Fibroblast of lung (primary cell): ENCODE measurements around the gene ANGPT4. TPM values are rescaled to one million over a fixed set of nuclear protein-coding genes. Genes with fewer than 3 reads are reported as not detected.

Experiments used
- DNase-seq, 2 donors: peaks; one replicate each; pipeline versions ENCODE4 v3.0.0 to v3.0.0-alpha.2; 2010; ENCODE audit warnings: low read depth in 2 of 2
- H2AFZ ChIP-seq: 2 replicates; pipeline ENCODE4 v1.5.1; 2012; ENCODE audit warnings: low read length, control low read depth, inconsistent platforms
- H3K27ac ChIP-seq: 2 replicates; pipeline ENCODE4 v1.5.1; 2011; ENCODE audit warnings: low read length, control low read depth; ENCODE audit not compliant: insufficient read depth
- H3K27me3 ChIP-seq: 2 replicates; pipeline ENCODE4 v1.5.1; 2011; ENCODE audit warnings: mild to moderate bottlenecking, low read length; ENCODE audit not compliant: control insufficient read depth, insufficient read depth
- H3K36me3 ChIP-seq: 2 replicates; pipeline ENCODE4 v1.5.1; 2011; ENCODE audit warnings: low read length; ENCODE audit not compliant: control insufficient read depth, insufficient read depth
- H3K4me1 ChIP-seq: 2 replicates; pipeline ENCODE4 v1.5.1; 2011; ENCODE audit warnings: low read length; ENCODE audit not compliant: control insufficient read depth, insufficient read depth; ENCODE audit errors: extremely low read depth
- H3K4me2 ChIP-seq: 2 replicates; pipeline ENCODE4 v1.5.1; 2011; ENCODE audit warnings: low read length, control low read depth; ENCODE audit not compliant: insufficient read depth; ENCODE audit errors: extremely low read depth
- H3K4me3 ChIP-seq, 4 experiments: fragments of 200-600 bp in 1 of 4; sonication (generic) in 1 of 4; replicated peaks in 1 of 4; 2 replicates each; pipeline ENCODE4 v1.5.1; 2011 to 2016; ENCODE audit warnings: low read length in 4 of 4, low read depth in 3 of 4, mild to moderate bottlenecking in 3 of 4, control low read depth in 2 of 4, inconsistent platforms in 1 of 4, mixed read lengths in 1 of 4; ENCODE audit not compliant: insufficient read depth in 1 of 4; ENCODE audit errors: control extremely low read depth in 1 of 4
- H3K79me2 ChIP-seq: 2 replicates; pipeline ENCODE4 v1.5.1; 2012; ENCODE audit warnings: mild to moderate bottlenecking, low read length, inconsistent platforms; ENCODE audit not compliant: control insufficient read depth, insufficient read depth
- H3K9ac ChIP-seq: 2 replicates; pipeline ENCODE4 v1.5.1; 2011; ENCODE audit warnings: mild to moderate bottlenecking, low read length, control low read depth; ENCODE audit not compliant: insufficient read depth
- H3K9me3 ChIP-seq: 2 replicates; pipeline ENCODE4 v1.5.1; 2012; ENCODE audit warnings: low read depth, low read length; ENCODE audit not compliant: control insufficient read depth, insufficient read depth
- H4K20me1 ChIP-seq: 2 replicates; pipeline ENCODE4 v1.5.1; 2011; ENCODE audit warnings: low read length; ENCODE audit not compliant: control insufficient read depth, insufficient read depth; ENCODE audit errors: extremely low read depth
- EZH2 ChIP-seq: IDR thresholded peaks from 2 replicates; pipeline ENCODE4 v1.5.1; 2012; ENCODE audit warnings: low read length, control low read depth, mild to moderate bottlenecking; ENCODE audit errors: missing control alignments
- polyA plus RNA-seq, 2 donors: library from polyadenylated mRNA; depleted of rRNA in 1 of 2; stranded (reverse) in 1 of 2; unstranded in 1 of 2; fragments of >200 nt; gene quantifications; 2 replicates each; pipeline ENCODE4 v1.2.1, GENCODE V29; 2011 to 2012; ENCODE audit warnings: missing spikeins in 1 of 2
- total RNA-seq: library from RNA; depleted of rRNA; stranded (reverse); fragments of >200 nt; gene quantifications from 2 replicates; pipeline ENCODE4 v1.2.1, GENCODE V29; 2014
- TF ChIP-seq, protein P1 (sequence below), 2 donors: IDR thresholded peaks in 1 of 2; conservative IDR thresholded peaks in 1 of 2; 1 replicate in 1 of 2; 2 replicates in 1 of 2; pipeline ENCODE4 v1.5.1; 2011 to 2012; ENCODE audit warnings: low read length in 2 of 2, control low read depth in 1 of 2, inconsistent platforms in 1 of 2, low read depth in 1 of 2, mild to moderate bottlenecking in 1 of 2

Gene ANGPT4
- total and polyA plus RNA-seq, 2 donors (not counting 1 experiment from before 2014, with no cell fraction given), result under 0.01 TPM; not detected in 1

DNA sequence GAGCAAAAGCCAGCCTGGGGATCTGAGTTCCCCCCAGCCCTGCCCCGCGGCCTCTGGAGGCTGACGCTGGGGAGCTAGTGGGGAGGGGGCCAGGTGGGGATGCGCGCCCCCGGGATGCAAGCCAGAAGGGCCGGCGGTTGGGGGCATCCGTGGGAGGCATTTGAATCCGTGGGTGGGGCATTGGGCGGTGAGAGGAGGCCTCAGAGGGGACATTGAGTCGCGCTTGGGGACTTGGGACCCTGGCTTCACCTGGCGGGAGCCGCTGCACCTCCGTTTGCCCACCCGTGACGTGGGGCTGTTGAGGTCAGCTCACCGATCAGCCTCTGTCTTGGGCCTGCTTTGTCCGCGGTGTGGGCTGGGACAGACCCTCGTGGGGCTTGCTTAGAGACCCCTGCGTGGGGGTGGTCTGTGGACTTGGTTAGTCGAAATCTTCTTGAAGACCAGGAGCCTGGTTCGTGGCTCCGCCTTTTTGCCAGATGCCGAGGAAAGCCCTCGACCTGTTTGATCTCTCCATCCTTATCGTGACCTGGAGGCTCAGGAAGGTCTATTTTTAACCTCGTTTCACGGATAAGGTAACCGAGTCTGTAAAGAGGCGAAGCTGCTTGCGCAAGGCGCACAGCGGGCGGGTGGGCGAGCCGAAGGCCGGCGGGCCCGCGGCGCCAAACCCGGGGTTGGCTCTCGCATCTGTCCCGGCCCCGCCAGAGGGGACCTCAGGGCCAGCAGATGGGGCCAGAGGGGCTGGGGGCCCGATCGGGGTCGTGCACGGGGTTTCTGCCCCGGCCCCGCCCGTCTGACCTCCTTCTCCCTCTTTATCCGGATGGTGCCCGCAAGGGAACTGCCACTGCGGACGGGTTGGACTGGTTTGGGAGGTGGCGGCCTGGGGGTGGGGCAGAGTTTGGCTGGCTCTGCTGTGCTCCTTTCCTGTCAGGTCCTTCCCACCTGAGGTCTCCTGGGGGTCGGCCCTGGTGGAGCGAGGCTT, 74.3 kb downstream of the ANGPT4 start:
- Histone ChIP-seq H3K9ac (peak overlapping the region; percentile 41), H2AFZ (no peak overlapping the region), H3K27ac (no peak overlapping the region), H3K4me2 (peak overlapping the region; percentile 52), H4K20me1 (no peaks in the 10 kb centered on the region), H3K9me3 (no peaks in the 10 kb centered on the region), H3K79me2 (peaks cover 39% of the 10 kb centered on the region), H3K4me1 (peaks cover 2% of the 10 kb centered on the region), H3K4me3 (peak overlapping the region in 3 of 4 experiments; percentile 22 to 51 (median 33)), H3K36me3 (peaks cover 2% of the 10 kb centered on the region), H3K27me3 (no peaks in the 10 kb centered on the region)
- TF ChIP-seq, protein P1, sequence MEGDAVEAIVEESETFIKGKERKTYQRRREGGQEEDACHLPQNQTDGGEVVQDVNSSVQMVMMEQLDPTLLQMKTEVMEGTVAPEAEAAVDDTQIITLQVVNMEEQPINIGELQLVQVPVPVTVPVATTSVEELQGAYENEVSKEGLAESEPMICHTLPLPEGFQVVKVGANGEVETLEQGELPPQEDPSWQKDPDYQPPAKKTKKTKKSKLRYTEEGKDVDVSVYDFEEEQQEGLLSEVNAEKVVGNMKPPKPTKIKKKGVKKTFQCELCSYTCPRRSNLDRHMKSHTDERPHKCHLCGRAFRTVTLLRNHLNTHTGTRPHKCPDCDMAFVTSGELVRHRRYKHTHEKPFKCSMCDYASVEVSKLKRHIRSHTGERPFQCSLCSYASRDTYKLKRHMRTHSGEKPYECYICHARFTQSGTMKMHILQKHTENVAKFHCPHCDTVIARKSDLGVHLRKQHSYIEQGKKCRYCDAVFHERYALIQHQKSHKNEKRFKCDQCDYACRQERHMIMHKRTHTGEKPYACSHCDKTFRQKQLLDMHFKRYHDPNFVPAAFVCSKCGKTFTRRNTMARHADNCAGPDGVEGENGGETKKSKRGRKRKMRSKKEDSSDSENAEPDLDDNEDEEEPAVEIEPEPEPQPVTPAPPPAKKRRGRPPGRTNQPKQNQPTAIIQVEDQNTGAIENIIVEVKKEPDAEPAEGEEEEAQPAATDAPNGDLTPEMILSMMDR (conservative IDR thresholded peaks at IDR 0.05 in 1 of 2, IDR thresholded peaks at IDR 0.05 in 1 of 2; ENCODE audit: low read depth in 1 of 2, low read length in 2 of 2), result no peak
- no peak for TF ChIP-seq EZH2
- no peak for DNase-seq

- no peak overlapping the region for H3K27ac ChIP-seq
- H3K79me2 ChIP-seq, result peaks cover 45% of the 10 kb centered on the region
- TF ChIP-seq, protein P1 (conservative IDR thresholded peaks at IDR 0.05 in 1 of 2, IDR thresholded peaks at IDR 0.05 in 1 of 2; ENCODE audit: low read depth in 1 of 2, low read length in 2 of 2), result no peak
- no peak for TF ChIP-seq EZH2
- peaks cover 2% of the 10 kb centered on the region for H3K4me1 ChIP-seq
- H2AFZ ChIP-seq, result no peak overlapping the region
- no peaks in the 10 kb centered on the region for H4K20me1 ChIP-seq
- DNase-seq, result peak in 1 of 2 donors; percentile 6
- H3K27me3 ChIP-seq, result no peaks in the 10 kb centered on the region
- H3K4me2 ChIP-seq, result peak overlapping the region; percentile 67
- peak overlapping the region; percentile 22 to 51 (median 34) for H3K4me3 ChIP-seq
- H3K9me3 ChIP-seq, result no peaks in the 10 kb centered on the region
- peaks cover 2% of the 10 kb centered on the region for H3K36me3 ChIP-seq
- peak overlapping the region; percentile 41 for H3K9ac ChIP-seq
Measured at GRCh38 chr20:840858-841567, 75.1 kb downstream of the ANGPT4 start.

GRCh38 chr20:840503-840857, 75.7 kb downstream of the ANGPT4 start:
- Histone ChIP-seq H3K4me2 (no peak overlapping the region), H3K9ac (no peak overlapping the region), H3K36me3 (no peaks in the 10 kb centered on the region), H3K27ac (no peak overlapping the region), H2AFZ (no peak overlapping the region), H4K20me1 (no peaks in the 10 kb centered on the region), H3K4me3 (no peak overlapping the region), H3K9me3 (no peaks in the 10 kb centered on the region), H3K4me1 (peaks cover 2% of the 10 kb centered on the region), H3K79me2 (peaks cover 47% of the 10 kb centered on the region), H3K27me3 (no peaks in the 10 kb centered on the region)
- no peak for DNase-seq
- TF ChIP-seq EZH2, result no peak
- TF ChIP-seq, protein P1 (conservative IDR thresholded peaks at IDR 0.05 in 1 of 2, IDR thresholded peaks at IDR 0.05 in 1 of 2; ENCODE audit: low read depth in 1 of 2, low read length in 2 of 2), result no peak
